ENCODE data around the gene NPFFR1. TPM values are rescaled to one million over a fixed set of nuclear protein-coding genes. Genes with fewer than 3 reads are reported as not detected.
"Not testable (repeated sequence)": the region's sequence is repeated elsewhere in the genome, so short reads cannot be mapped to it uniquely, and the experiment has no call there.

Gene NPFFR1
- total RNA-seq, 2 experiments from 2014 or later = not detected

DNA sequence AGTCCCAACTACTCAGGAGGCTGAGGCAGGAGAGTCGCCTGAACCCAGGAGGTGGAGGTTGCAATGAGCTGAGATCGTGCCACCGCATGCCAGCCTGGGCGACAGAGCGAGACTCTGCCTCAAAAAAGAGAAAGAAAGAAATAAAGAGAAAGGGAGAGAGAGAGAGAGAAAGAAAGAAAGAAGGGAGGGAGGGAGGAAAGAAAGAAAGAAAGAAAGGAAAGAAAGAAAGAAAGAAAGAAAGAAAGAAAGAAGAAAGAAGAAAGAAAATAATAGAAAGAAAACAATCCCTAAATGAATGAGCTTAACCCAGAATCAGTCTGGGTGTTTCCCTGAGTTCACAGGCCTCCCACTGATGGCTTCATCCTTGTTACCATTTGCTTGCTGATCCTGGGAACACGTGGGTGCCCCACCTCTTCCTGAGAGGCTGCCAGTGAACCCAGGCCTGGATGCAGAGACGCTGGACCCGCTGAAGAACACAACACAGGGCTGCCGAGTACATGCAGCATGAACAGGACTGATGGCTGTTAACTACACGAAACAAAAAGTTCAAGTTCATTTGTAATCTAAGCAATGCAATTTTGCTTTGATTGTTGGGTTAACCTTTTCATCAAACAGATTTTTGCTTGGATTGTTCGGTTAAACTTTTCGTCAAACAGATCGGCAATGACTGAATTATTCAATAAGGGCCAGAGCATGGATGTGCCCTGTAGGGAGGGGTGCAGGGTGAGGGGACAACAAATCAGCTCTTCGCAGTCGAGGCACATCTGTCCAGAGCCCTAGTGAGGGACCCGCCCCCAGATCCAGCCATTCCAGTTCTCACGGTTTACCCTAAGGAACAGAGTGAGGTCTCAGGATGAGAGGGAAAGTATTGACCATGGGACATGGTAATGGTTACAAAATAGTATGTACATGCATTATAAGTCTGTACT, 11.5 kb downstream of the NPFFR1 start:
- Mint-ChIP-seq H3K27me3 (peaks cover 2% of the 10 kb centered on the region), H3K27ac (no peak overlapping the region), H3K9me3 (peaks cover 5% of the 10 kb centered on the region), H3K4me1 (peaks cover 30% of the 10 kb centered on the region), H3K36me3 (ENCODE audit: low read depth) (no peaks in the 10 kb centered on the region), H3K4me3 (no peak overlapping the region)
- CTCF ChIA-PET = interaction anchor here (0.6 to 3.8 kb wide), 18 partner anchors 8 to 180 kb away, joined by 3 to 25 read pairs (median 5); partner anchors contain the start of genes PPA1 and TYSND1
- no peak for DNase-seq
- POLR2A ChIA-PET = interaction anchor here (1.0 to 1.5 kb wide), 3 partner anchors 39 to 133 kb away, joined by 3 to 5 read pairs (median 3); partner anchors contain the start of genes PPA1 and TYSND1

DNA sequence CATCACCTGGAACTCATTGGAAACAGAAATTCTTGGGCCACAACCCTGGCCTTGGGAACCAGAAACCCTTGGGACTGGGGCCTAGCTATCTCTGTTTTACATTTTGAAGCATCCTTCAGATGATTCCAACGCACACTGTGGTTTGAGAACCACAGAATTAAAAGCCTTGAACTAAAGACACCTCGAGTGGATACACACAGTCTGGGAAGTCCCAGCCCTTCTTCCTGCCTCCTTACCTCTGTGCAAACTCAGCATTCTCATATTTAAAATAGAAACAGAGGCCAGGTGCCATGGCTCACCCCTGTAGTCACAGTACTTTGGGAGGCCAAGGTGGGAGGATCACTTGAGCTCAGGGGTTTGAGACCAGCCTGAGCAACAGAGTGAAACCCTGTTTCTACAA, 12.9 kb downstream of the NPFFR1 start:
- ChIA-PET POLR2A (interaction anchor here (1.1 kb wide), 1 partner anchor 39 kb away, joined by 4 read pairs; no protein-coding TSS in a partner anchor), CTCF (interaction anchor here (1.3 to 3.8 kb wide), 2 partner anchors 10 to 94 kb away, joined by 4 to 25 read pairs; no protein-coding TSS in a partner anchor)
- Mint-ChIP-seq H3K36me3 (ENCODE audit: low read depth) (no peaks in the 10 kb centered on the region), H3K4me1 (peaks cover 39% of the 10 kb centered on the region), H3K4me3 (no peak overlapping the region), H3K27ac (no peak overlapping the region), H3K9me3 (peaks cover 4% of the 10 kb centered on the region), H3K27me3 (peaks cover 1% of the 10 kb centered on the region)
- no peak for DNase-seq

- Mint-ChIP-seq H3K36me3 (ENCODE audit: low read depth) (no peaks in the 10 kb centered on the region), H3K4me3 (no peak overlapping the region), H3K4me1 (peaks cover 40% of the 10 kb centered on the region), H3K27ac (no peak overlapping the region), H3K9me3 (no peaks in the 10 kb centered on the region), H3K27me3 (no peaks in the 10 kb centered on the region)
- CTCF ChIA-PET = interaction anchor here (1.1 to 1.6 kb wide), 3 partner anchors 48 to 123 kb away, joined by 3 to 4 read pairs (median 3); partner anchors contain the start of gene TYSND1
- no peak for DNase-seq
- POLR2A ChIA-PET = interaction anchor here (1.1 kb wide), 1 partner anchor 38 kb away, joined by 4 read pairs; no protein-coding TSS in a partner anchor
These were observed 14.1 kb downstream of the NPFFR1 start for GRCh38 chr10:70269741-70270140.

DNA sequence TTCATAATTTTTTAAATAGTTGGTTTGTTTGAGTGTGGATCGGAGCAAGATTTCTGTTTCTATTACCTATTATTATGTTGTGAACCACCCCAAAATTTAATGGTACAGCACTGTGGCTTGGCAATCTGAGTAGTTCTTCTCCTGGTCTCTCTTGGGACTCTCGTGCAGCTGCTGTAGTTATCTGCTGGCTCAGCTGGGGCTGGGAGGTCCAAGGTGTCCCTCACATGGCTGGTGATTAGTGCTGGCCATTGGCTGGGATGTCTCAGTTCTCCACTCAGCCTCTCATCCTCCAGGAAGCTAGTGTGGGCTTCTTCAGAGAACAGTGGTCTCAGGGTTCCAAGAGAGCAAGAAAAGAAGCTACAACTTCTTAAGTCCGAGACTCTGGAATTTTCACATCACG, 15.4 kb downstream of the NPFFR1 start:
- Mint-ChIP-seq H3K27ac (no peak overlapping the region), H3K4me3 (no peak overlapping the region), H3K36me3 (ENCODE audit: low read depth) (no peaks in the 10 kb centered on the region), H3K9me3 (no peaks in the 10 kb centered on the region), H3K4me1 (peaks cover 40% of the 10 kb centered on the region), H3K27me3 (no peaks in the 10 kb centered on the region)
- ChIA-PET CTCF (interaction anchor here (1.1 to 1.6 kb wide), 4 partner anchors 8 to 96 kb away, joined by 3 to 4 read pairs (median 3); no protein-coding TSS in a partner anchor), POLR2A (no interaction called here)
- DNase-seq = no peak

GRCh38 chr10:70267161-70267933, 16.5 kb downstream of the NPFFR1 start:
- Mint-ChIP-seq H3K4me3 (no peak overlapping the region), H3K27ac (no peak overlapping the region), H3K27me3 (no peaks in the 10 kb centered on the region), H3K9me3 (no peaks in the 10 kb centered on the region), H3K36me3 (ENCODE audit: low read depth) (no peaks in the 10 kb centered on the region), H3K4me1 (peaks cover 33% of the 10 kb centered on the region)
- DNase-seq = no peak
- CTCF ChIA-PET = interaction anchor here (1.1 to 1.6 kb wide), 4 partner anchors 9 to 97 kb away, joined by 3 to 9 read pairs (median 3); no protein-coding TSS in a partner anchor
- POLR2A ChIA-PET = no interaction called here

DNA sequence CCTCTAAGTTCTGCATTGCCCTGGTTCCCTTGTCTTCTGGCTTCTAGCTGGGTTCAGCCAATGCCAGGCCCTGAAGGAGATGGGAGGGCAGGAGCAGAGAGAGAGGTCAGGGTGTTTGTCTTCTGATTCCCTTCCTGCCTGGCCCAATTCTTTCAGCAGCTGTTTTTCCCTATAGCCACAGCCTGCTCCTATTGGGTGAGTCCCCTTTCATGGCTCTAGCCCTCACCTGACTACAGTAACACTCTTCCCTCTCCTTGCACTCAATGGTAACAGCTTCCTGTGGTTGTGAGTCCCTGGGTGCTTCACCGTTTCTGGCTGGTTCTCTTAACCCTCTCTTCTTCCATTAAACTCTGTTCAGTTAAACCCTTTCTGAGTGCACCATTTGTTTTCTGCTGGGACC, 17.1 kb downstream of the NPFFR1 start:
- no peak overlapping the region for H3K4me3 Mint-ChIP-seq
- H3K4me1 Mint-ChIP-seq = peaks cover 27% of the 10 kb centered on the region
- H3K9me3 Mint-ChIP-seq = no peaks in the 10 kb centered on the region
- CTCF ChIA-PET = interaction anchor here (1.4 to 1.6 kb wide), 2 partner anchors 10 to 98 kb away, joined by 3 to 9 read pairs; no protein-coding TSS in a partner anchor
- H3K27me3 Mint-ChIP-seq = no peaks in the 10 kb centered on the region
- DNase-seq = no peak
- POLR2A ChIA-PET = no interaction called here
- no peak overlapping the region for H3K27ac Mint-ChIP-seq
- no peaks in the 10 kb centered on the region for H3K36me3 Mint-ChIP-seq (ENCODE audit: low read depth)

DNA sequence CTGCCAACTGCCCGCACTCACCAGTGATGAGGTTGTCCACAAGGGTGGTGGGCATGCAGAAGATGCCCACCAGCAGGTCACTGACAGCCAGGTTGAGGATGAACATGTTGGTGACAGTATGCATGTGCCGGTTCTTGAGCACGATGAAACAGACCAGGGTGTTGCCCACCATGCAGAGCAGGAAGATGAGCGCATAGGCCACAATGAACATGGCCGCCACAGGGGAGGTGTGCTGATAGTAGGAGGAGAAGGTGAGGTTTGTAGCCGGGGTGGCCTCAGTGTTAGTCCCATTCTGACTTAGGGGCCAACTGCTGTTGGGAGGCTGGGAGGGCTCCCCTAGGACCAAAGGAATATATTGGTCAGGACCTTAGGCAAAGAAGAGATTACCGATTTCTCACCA, 17.7 kb downstream of the NPFFR1 start:
- H3K4me1 Mint-ChIP-seq = peaks cover 22% of the 10 kb centered on the region
- no peak overlapping the region for H3K27ac Mint-ChIP-seq
- peaks cover 2% of the 10 kb centered on the region for H3K27me3 Mint-ChIP-seq
- ChIA-PET POLR2A (no interaction called here), CTCF (interaction anchor here (1.3 to 1.5 kb wide), 2 partner anchors 44 to 98 kb away, joined by 4 to 7 read pairs; no protein-coding TSS in a partner anchor)
- DNase-seq = no peak
- H3K4me3 Mint-ChIP-seq = no peak overlapping the region
- H3K36me3 Mint-ChIP-seq (ENCODE audit: low read depth) = peaks cover 2% of the 10 kb centered on the region
- H3K9me3 Mint-ChIP-seq = peaks cover 5% of the 10 kb centered on the region

- Mint-ChIP-seq H3K27me3 (peaks cover 2% of the 10 kb centered on the region), H3K9me3 (peaks cover 10% of the 10 kb centered on the region), H3K27ac (no peak overlapping the region), H3K4me1 (peaks cover 14% of the 10 kb centered on the region), H3K4me3 (no peak overlapping the region), H3K36me3 (ENCODE audit: low read depth) (peaks cover 3% of the 10 kb centered on the region)
- POLR2A ChIA-PET = interaction anchor here (0.9 kb wide), 1 partner anchor 33 kb away, joined by 3 read pairs; no protein-coding TSS in a partner anchor
- DNase-seq = no peak
- CTCF ChIA-PET = interaction anchor here (1.2 to 1.5 kb wide), 3 partner anchors 32 to 99 kb away, joined by 3 to 7 read pairs (median 4); partner anchors contain the start of gene PPA1
These were observed 18.6 kb downstream of the NPFFR1 start for GRCh38 chr10:70265032-70265689.

DNA sequence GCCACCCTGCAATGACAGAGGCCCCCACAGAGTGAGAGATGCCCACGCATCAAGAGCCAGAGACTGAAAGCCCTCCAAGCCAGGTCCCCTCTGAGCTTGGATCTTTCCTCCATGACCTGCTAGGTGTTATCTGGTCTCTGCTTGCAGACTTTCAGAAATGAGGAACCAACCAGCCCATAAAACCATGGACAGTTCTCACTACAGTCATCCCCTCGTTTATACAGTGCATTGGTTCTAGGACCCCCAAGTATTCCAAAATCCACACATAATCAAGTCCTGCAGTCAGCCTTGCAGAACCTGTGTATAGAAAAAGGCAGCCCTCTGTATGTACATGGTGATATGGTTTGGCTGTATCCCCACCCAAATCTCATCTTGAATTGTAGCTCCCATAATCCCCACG, 23.1 kb downstream of the NPFFR1 start:
- peaks cover 19% of the 10 kb centered on the region for H3K27me3 Mint-ChIP-seq
- no peak for DNase-seq
- H3K4me3 Mint-ChIP-seq = no peak overlapping the region
- H3K4me1 Mint-ChIP-seq = peaks cover 3% of the 10 kb centered on the region
- ChIA-PET POLR2A (no interaction called here), CTCF (interaction anchor here (1.4 kb wide), 1 partner anchor 10 kb away, joined by 4 read pairs; no protein-coding TSS in a partner anchor)
- H3K36me3 Mint-ChIP-seq (ENCODE audit: low read depth) = peaks cover 3% of the 10 kb centered on the region
- H3K9me3 Mint-ChIP-seq = peaks cover 10% of the 10 kb centered on the region
- H3K27ac Mint-ChIP-seq = no peak overlapping the region

- ChIA-PET CTCF (interaction anchor here (1.4 kb wide), 1 partner anchor 11 kb away, joined by 4 read pairs; no protein-coding TSS in a partner anchor), POLR2A (no interaction called here)
- H3K36me3 Mint-ChIP-seq (ENCODE audit: low read depth) = peaks cover 3% of the 10 kb centered on the region
- H3K9me3 Mint-ChIP-seq = peaks cover 10% of the 10 kb centered on the region
- DNase-seq = no peak
- no peak overlapping the region for H3K27ac Mint-ChIP-seq
- H3K27me3 Mint-ChIP-seq = peaks cover 23% of the 10 kb centered on the region
- peaks cover 7% of the 10 kb centered on the region for H3K4me1 Mint-ChIP-seq
- no peak overlapping the region for H3K4me3 Mint-ChIP-seq
These were observed 23.5 kb downstream of the NPFFR1 start for GRCh38 chr10:70260259-70260658.

DNA sequence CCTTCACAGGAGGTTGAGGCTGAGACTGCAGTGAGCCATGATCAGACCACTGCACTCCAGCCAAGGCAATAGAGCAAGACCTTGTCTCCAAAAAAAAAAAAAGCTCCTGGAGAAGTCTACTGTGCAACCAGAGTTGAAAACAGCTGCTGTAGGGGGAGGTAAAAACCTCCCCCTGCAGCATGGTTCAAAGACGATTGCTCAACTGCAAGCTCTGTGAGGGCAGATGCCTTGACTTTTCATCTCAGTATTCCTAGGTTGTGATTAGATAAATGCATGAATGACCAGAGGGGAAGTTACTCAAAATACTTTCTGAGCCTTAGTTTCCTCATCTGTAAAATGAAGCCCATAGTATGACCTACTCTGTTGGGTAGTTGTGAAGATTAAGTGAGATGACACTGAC, 25.6 kb downstream of the NPFFR1 start:
- ChIA-PET POLR2A (no interaction called here), CTCF (interaction anchor here (1.4 kb wide), 1 partner anchor 10 kb away, joined by 3 read pairs; no protein-coding TSS in a partner anchor)
- peaks cover 35% of the 10 kb centered on the region for H3K27me3 Mint-ChIP-seq
- peaks cover 3% of the 10 kb centered on the region for H3K36me3 Mint-ChIP-seq (ENCODE audit: low read depth)
- no peak for DNase-seq
- peaks cover 7% of the 10 kb centered on the region for H3K4me1 Mint-ChIP-seq
- H3K9me3 Mint-ChIP-seq = peaks cover 10% of the 10 kb centered on the region
- no peak overlapping the region for H3K4me3 Mint-ChIP-seq
- no peak overlapping the region for H3K27ac Mint-ChIP-seq

DNA sequence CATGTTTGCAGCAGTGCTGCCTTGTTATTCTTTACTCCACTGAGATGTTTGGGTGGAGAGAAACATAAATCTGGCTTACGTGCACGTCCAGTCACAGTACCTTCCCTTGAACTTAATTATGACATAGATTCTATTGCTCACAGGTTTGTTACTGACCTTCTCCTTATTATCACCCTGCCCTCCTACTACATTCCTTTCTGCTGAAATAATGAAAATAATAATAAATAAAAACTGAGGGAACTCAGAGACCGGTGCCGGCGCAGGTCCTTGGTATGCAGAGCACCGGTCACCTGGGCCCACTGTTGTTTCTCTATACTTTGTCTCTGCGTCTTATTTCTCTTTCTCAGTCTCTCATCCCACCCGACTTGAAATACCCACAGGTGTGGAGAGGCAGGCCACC, 26.0 kb downstream of the NPFFR1 start:
- CTCF ChIA-PET = interaction anchor here (1.4 kb wide), 1 partner anchor 10 kb away, joined by 3 read pairs; no protein-coding TSS in a partner anchor
- POLR2A ChIA-PET = not testable (repeated sequence)

More for the DNA sequence above, 26.0 kb downstream of the NPFFR1 start:
- H3K36me3 Mint-ChIP-seq (ENCODE audit: low read depth); H3K27ac Mint-ChIP-seq; H3K4me1 Mint-ChIP-seq; H3K9me3 Mint-ChIP-seq; H3K4me3 Mint-ChIP-seq; DNase-seq: not testable (repeated sequence)
- peaks cover 37% of the 10 kb centered on the region for H3K27me3 Mint-ChIP-seq
